HepG2 (cell line): ENCODE results near the gene IDUA.

Experiments used
- AGO1 ChIP-seq: fragments of 200-400 bp; formaldehyde crosslinking; IDR thresholded peaks from 2 replicates; pipeline ENCODE4 v1.6.1; 2017; ENCODE audit warnings: mild to moderate bottlenecking, low read depth, low read length, moderate library complexity; ENCODE audit not compliant: poor library complexity, severe bottlenecking
- ARNT2 ChIP-seq: sonication (generic); formaldehyde crosslinking; IDR thresholded peaks from 2 replicates; pipeline ENCODE4 v1.8.0; 2022; ENCODE audit warnings: mild to moderate bottlenecking, low read depth, missing genetic modification reagents, moderate library complexity
- CTCF ChIP-seq: sonication (generic); formaldehyde crosslinking; IDR thresholded peaks from 2 replicates; pipeline ENCODE4 v1.5.0; 2020; ENCODE audit warnings: mild to moderate bottlenecking, missing genetic modification reagents, moderate library complexity
- EZH2 ChIP-seq: conservative IDR thresholded peaks from 2 replicates; pipeline ENCODE4 v1.6.1; 2012; ENCODE audit warnings: mild to moderate bottlenecking, low read depth, low read length, moderate library complexity
- ISX ChIP-seq: sonication (generic); formaldehyde crosslinking; conservative IDR thresholded peaks from 2 replicates; pipeline ENCODE4 v1.5.0; 2020; ENCODE audit warnings: missing genetic modification reagents
- MAZ ChIP-seq, 2 experiments: sonication (generic) in 1 of 2; formaldehyde crosslinking in 1 of 2; IDR thresholded peaks; 2 replicates each; pipeline versions ENCODE4 v1.5.0 to v1.6.1; 2012 to 2020; ENCODE audit warnings: low read depth in 2 of 2, mild to moderate bottlenecking in 2 of 2, borderline replicate concordance in 1 of 2, improper control_type of control experiment in 1 of 2, low read length in 1 of 2, missing genetic modification reagents in 1 of 2, moderate library complexity in 1 of 2
- REST ChIP-seq, 2 experiments: IDR thresholded peaks; 2 replicates each; pipeline ENCODE4 v1.6.1; 2011 to 2012; ENCODE audit warnings: low read length in 2 of 2, borderline replicate concordance in 1 of 2, low read depth in 1 of 2, mild to moderate bottlenecking in 1 of 2, moderate library complexity in 1 of 2
- YEATS4 ChIP-seq: sonication (generic); formaldehyde crosslinking; IDR thresholded peaks from 2 replicates; pipeline ENCODE4 v1.4.0; 2020; ENCODE audit warnings: missing genetic modification reagents, borderline replicate concordance
- ZSCAN30 ChIP-seq: sonication (generic); formaldehyde crosslinking; IDR thresholded peaks from 2 replicates; pipeline ENCODE4 v1.5.0; 2020; ENCODE audit warnings: mild to moderate bottlenecking, missing genetic modification reagents

- TF ChIP-seq ZSCAN30 (no peak), CTCF (CRISPR knock-in tag) (no peak), MAZ (IDR thresholded peaks at IDR 0.05; ENCODE audit: borderline replicate concordance, low read depth, low read length) (no peak), MAZ (CRISPR knock-in tag; IDR thresholded peaks at IDR 0.05; ENCODE audit: low read depth) (no peak), ISX (CRISPR knock-in tag) (no peak), REST (IDR thresholded peaks at IDR 0.05; ENCODE audit: borderline replicate concordance in 1 of 2, low read depth in 1 of 2, low read length in 2 of 2) (no peak), YEATS4 (CRISPR knock-in tag) (no peak), ARNT2 (CRISPR knock-in tag) (0 out of 2 replicates have a peak, but pooled peaks have one; percentile 30), AGO1 (peak; percentile 98), EZH2 (no peak)
These were observed 41.9 kb downstream of the IDUA start for GRCh38 chr4:1028574-1029220.
